ENCODE data around the gene IQSEC1. TPM values are rescaled to one million over a fixed set of nuclear protein-coding genes. Genes with fewer than 3 reads are reported as not detected.

The IQSEC1 gene
- total RNA-seq, 1 experiment from 2014 or later: 13.3 TPM

DNA sequence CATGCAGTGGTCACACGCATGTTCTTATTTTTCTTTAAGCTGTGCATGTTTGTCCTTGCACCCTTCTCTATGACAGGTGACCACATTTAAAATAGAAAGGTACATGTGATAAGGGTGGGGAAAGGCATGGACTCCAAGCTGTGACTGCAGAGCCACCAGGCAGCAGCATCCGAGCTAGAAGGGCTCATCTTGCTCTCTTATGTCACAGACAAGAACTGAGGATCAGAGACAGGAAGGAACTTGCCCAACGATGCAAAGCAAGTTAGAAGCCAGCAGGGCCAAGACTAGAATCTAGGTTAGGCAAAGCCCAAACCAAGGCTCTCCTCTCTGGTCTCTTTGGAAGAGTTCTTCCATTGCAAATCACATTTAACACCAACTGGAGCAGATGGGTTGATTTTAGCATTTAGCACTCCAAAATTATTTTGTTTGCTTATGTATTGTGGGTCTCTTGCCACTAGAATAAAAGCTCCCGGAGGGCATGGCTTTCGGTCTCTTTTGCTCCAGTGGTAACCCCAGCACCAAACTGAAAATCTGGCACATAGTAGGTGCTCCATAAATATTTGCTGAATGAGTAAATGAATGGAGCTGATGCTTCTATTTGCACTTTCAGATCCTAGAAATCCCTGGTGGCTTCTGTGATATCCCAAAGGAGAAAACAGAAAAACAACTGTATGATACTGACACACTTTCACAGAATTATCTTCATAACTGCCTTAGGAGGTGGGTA, 84.3 kb downstream of the IQSEC1 start:
- TF ChIP-seq, protein P1, sequence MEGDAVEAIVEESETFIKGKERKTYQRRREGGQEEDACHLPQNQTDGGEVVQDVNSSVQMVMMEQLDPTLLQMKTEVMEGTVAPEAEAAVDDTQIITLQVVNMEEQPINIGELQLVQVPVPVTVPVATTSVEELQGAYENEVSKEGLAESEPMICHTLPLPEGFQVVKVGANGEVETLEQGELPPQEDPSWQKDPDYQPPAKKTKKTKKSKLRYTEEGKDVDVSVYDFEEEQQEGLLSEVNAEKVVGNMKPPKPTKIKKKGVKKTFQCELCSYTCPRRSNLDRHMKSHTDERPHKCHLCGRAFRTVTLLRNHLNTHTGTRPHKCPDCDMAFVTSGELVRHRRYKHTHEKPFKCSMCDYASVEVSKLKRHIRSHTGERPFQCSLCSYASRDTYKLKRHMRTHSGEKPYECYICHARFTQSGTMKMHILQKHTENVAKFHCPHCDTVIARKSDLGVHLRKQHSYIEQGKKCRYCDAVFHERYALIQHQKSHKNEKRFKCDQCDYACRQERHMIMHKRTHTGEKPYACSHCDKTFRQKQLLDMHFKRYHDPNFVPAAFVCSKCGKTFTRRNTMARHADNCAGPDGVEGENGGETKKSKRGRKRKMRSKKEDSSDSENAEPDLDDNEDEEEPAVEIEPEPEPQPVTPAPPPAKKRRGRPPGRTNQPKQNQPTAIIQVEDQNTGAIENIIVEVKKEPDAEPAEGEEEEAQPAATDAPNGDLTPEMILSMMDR (IDR thresholded peaks at IDR 0.05; ENCODE audit: unreplicated experiment): no peak
- no peaks in the 10 kb centered on the region for H3K9me3 Mint-ChIP-seq (ENCODE audit: low read depth, unreplicated experiment)
- H3K4me3 Mint-ChIP-seq (ENCODE audit: low read depth, unreplicated experiment): no peak overlapping the region
- intact Hi-C loops (cut with micrococcal nuclease; ENCODE audit: unreplicated experiment): no loop called here
- no peaks in the 10 kb centered on the region for H3K4me1 Mint-ChIP-seq (ENCODE audit: low read depth, unreplicated experiment)
- BruUV-seq (replicated peaks): no TSS peak
- H3K27ac Mint-ChIP-seq (ENCODE audit: unreplicated experiment): no peak overlapping the region
- H3K36me3 Mint-ChIP-seq (ENCODE audit: insufficient read depth, unreplicated experiment): no peaks in the 10 kb centered on the region
- CTCF ChIA-PET: interaction anchor here (1.1 kb wide), 1 partner anchor 17 kb away, joined by 3 read pairs; no protein-coding TSS in a partner anchor
- peaks cover 11% of the 10 kb centered on the region for H3K27me3 Mint-ChIP-seq (ENCODE audit: unreplicated experiment)
- no peak for DNase-seq

DNA sequence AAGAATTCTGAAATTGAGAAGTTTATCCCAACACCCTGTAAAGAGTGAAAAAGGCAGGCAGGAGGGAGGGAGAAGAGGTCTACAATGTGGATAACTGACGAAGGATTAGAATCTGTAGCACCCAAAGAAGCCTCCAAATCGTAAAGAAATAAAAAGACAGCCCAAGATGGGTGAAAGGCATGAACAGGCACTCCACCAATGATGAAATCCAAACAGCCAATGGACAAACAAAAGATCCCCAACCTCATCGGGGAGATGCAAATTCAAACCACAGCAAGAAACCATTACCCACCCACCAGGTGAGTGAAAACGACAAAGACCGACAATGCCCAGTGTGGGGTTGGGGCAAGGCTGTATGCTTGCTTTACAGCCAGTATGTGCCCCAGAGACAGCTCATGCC, 85.6 kb downstream of the IQSEC1 start:
- CTCF ChIA-PET: interaction anchor here (1.1 kb wide), 1 partner anchor 18 kb away, joined by 3 read pairs; no protein-coding TSS in a partner anchor
- intact Hi-C loops (cut with micrococcal nuclease; ENCODE audit: unreplicated experiment): no loop called here

DNA sequence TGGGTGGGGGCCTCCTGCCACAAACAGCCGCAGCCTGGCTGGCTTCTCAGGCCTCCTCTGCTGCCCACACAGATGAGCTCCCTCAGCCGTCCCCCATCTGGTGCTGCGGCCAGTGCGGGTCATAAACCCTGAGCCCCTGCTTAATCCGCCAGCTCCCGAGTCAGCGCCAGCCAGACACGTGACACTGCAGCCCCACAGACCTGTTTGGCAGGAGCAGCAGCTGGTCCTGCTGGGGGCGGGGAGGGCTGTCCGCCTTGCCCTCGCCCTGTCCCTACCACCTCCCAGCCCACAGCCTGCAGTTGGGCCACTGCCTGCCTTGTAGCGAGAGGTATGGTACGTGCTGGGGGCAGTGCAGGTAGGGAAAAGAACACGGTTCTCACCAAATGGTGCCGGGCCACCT, 86.2 kb downstream of the IQSEC1 start:
- DNase-seq: no peak
- Mint-ChIP-seq H3K9me3 (ENCODE audit: low read depth, unreplicated experiment) (no peaks in the 10 kb centered on the region), H3K27ac (ENCODE audit: unreplicated experiment) (no peak overlapping the region), H3K27me3 (ENCODE audit: unreplicated experiment) (peaks cover 11% of the 10 kb centered on the region), H3K4me1 (ENCODE audit: low read depth, unreplicated experiment) (no peaks in the 10 kb centered on the region), H3K4me3 (ENCODE audit: low read depth, unreplicated experiment) (no peak overlapping the region), H3K36me3 (ENCODE audit: insufficient read depth, unreplicated experiment) (no peaks in the 10 kb centered on the region)
- BruUV-seq (replicated peaks): no TSS peak
- intact Hi-C loops (cut with micrococcal nuclease; ENCODE audit: unreplicated experiment): no loop called here
- CTCF ChIA-PET: no interaction called here
- TF ChIP-seq, protein P1 (IDR thresholded peaks at IDR 0.05; ENCODE audit: unreplicated experiment): no peak

More for the DNA sequence above, 85.6 kb downstream of the IQSEC1 start:
- no peaks in the 10 kb centered on the region for H3K4me1 Mint-ChIP-seq (ENCODE audit: low read depth, unreplicated experiment)
- H3K9me3 Mint-ChIP-seq (ENCODE audit: low read depth, unreplicated experiment): no peaks in the 10 kb centered on the region
- no peak overlapping the region for H3K4me3 Mint-ChIP-seq (ENCODE audit: low read depth, unreplicated experiment)
- BruUV-seq (replicated peaks): no TSS peak
- no peaks in the 10 kb centered on the region for H3K36me3 Mint-ChIP-seq (ENCODE audit: insufficient read depth, unreplicated experiment)
- no peak overlapping the region for H3K27ac Mint-ChIP-seq (ENCODE audit: unreplicated experiment)
- peaks cover 11% of the 10 kb centered on the region for H3K27me3 Mint-ChIP-seq (ENCODE audit: unreplicated experiment)
- TF ChIP-seq, protein P1 (IDR thresholded peaks at IDR 0.05; ENCODE audit: unreplicated experiment): no peak
- no peak for DNase-seq

DNA sequence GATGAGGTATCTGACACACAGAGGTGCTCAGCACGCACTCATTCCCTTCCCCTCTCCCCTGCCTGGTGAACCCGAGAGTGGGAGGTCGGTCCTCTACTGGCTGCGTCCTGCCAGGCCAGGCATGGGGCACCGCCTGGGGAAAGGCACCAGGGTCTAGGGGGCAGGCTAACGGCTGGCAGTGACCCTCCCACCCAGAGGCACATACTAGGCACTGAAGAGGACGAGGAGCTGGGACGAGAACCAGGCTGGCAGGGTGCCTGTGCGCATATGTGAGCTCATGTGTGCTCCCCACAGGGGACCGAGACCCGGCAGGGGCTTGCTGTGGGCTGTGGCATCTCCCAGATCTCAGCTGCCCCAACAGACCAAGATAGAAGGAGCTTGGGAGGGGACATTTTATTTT, 86.7 kb downstream of the IQSEC1 start:
- BruUV-seq (replicated peaks): no TSS peak
- H3K36me3 Mint-ChIP-seq (ENCODE audit: insufficient read depth, unreplicated experiment): no peaks in the 10 kb centered on the region
- H3K9me3 Mint-ChIP-seq (ENCODE audit: low read depth, unreplicated experiment): no peaks in the 10 kb centered on the region
- DNase-seq: no peak
- H3K4me3 Mint-ChIP-seq (ENCODE audit: low read depth, unreplicated experiment): no peak overlapping the region
- no peak overlapping the region for H3K27ac Mint-ChIP-seq (ENCODE audit: unreplicated experiment)
- H3K4me1 Mint-ChIP-seq (ENCODE audit: low read depth, unreplicated experiment): no peaks in the 10 kb centered on the region
- TF ChIP-seq, protein P1 (IDR thresholded peaks at IDR 0.05; ENCODE audit: unreplicated experiment): no peak
- CTCF ChIA-PET: no interaction called here
- intact Hi-C loops (cut with micrococcal nuclease; ENCODE audit: unreplicated experiment): no loop called here
- H3K27me3 Mint-ChIP-seq (ENCODE audit: unreplicated experiment): peaks cover 11% of the 10 kb centered on the region
